ENCODE results near the gene ZNF688. TPM values are rescaled to one million over a fixed set of nuclear protein-coding genes. Genes with fewer than 3 reads are reported as not detected.

Gene ZNF688
- total and polyA plus RNA-seq, 2 of the 8 experiments (the other 6 are each of a cell fraction or from before 2014, with no cell fraction given) = 2.7 to 3.5 TPM

DNA sequence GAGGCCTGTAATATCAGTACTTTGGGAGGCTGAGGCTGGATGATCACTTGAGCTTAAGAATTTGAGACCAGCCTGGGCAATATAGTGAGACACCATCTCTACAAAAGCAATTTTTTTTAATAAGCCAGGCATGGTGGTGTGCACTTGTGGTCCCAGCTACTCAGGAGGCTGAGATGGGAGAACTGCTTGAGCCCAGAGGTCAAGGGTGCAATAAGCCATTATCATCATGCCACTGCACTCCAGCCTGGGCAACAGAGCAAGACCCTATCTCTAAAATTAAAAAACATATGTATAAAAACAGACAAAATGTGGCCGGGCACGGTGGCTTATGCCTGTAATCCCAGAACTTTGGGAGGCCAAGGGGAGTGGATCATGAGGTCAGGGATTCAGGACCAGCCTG, 17.1 kb upstream of the ZNF688 start (continued):
- TF ChIP-seq RAD21 (IDR thresholded peaks at IDR 0.05 in 1 of 2, conservative IDR thresholded peaks at IDR 0.05 in 1 of 2; ENCODE audit: low read depth in 2 of 2, low read length in 2 of 2) (no peak), TAF1 (IDR thresholded peaks at IDR 0.05; ENCODE audit: low read depth, low read length) (no peak), SUZ12 (IDR thresholded peaks at IDR 0.05; ENCODE audit: low read length) (no peak), CEBPB (IDR thresholded peaks at IDR 0.05; ENCODE audit: low read depth, low read length) (no peak), CHD1 (IDR thresholded peaks at IDR 0.05; ENCODE audit: low read depth, low read length) (no peak), NRF1 (IDR thresholded peaks at IDR 0.05; ENCODE audit: low read depth, low read length) (no peak), KDM5A (IDR thresholded peaks at IDR 0.05; ENCODE audit: low read length) (no peak)
- TF ChIP-seq, protein P1, sequence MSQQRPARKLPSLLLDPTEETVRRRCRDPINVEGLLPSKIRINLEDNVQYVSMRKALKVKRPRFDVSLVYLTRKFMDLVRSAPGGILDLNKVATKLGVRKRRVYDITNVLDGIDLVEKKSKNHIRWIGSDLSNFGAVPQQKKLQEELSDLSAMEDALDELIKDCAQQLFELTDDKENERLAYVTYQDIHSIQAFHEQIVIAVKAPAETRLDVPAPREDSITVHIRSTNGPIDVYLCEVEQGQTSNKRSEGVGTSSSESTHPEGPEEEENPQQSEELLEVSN (IDR thresholded peaks at IDR 0.05) = no peak

All from H1 (cell line).